K562 (cell line): ENCODE results near the gene AP3S2. TPM values are rescaled to one million over a fixed set of nuclear protein-coding genes. Genes with fewer than 3 reads are reported as not detected.

ENCODE experiments used
- BDP1 ChIP-seq: IDR thresholded peaks from 3 replicates; pipeline ENCODE4 v1.6.1; 2011; ENCODE audit not compliant: insufficient read length, insufficient read depth
- BRD9 ChIP-seq: fragments of 450-650 bp; IDR thresholded peaks from 2 replicates; pipeline ENCODE4 v1.6.1; 2018; ENCODE audit warnings: low read depth; ENCODE audit not compliant: partially characterized antibody
- RBFOX2 ChIP-seq: fragments of 200-400 bp; formaldehyde crosslinking; IDR thresholded peaks from 2 replicates; pipeline ENCODE4 v1.6.1; 2017; ENCODE audit warnings: low read depth, mild to moderate bottlenecking, low read length, moderate library complexity
- SIN3A ChIP-seq, 2 experiments: fragments of 150-350 bp in 1 of 2; IDR thresholded peaks; 2 replicates each; pipeline ENCODE4 v1.6.1; 2011 to 2016; ENCODE audit warnings: borderline replicate concordance in 2 of 2, low read depth in 2 of 2, low read length in 2 of 2, mild to moderate bottlenecking in 2 of 2, moderate library complexity in 2 of 2; ENCODE audit not compliant: control insufficient read depth in 1 of 2
- SP1 ChIP-seq: sonication (generic); formaldehyde crosslinking; IDR thresholded peaks from 2 replicates; pipeline ENCODE4 v1.8.1; 2022; ENCODE audit warnings: mild to moderate bottlenecking, missing genetic modification reagents
- SREBF1 ChIP-seq: fragments of 150-350 bp; IDR thresholded peaks from 2 replicates; pipeline ENCODE4 v1.6.1; 2014; ENCODE audit warnings: antibody characterized with exemption, low read depth, low read length, borderline replicate concordance
- ZBTB17 ChIP-seq: fragments of 450-650 bp; formaldehyde crosslinking; IDR thresholded peaks from 2 replicates; pipeline ENCODE4 v1.4.0; 2020; ENCODE audit warnings: mild to moderate bottlenecking
- polyA plus RNA-seq, 8 experiments: library from polyadenylated mRNA; depleted of rRNA in 4 of 8; stranded (reverse) in 5 of 8; unstranded in 3 of 8; fragments of >200 nt; fragmentation: Nextera tagmentation in 2 of 8; fragmentation: Illumina TruSeq in 1 of 8; extraction: Ambion mirVana in 2 of 8; extraction: Trizol in 1 of 8; gene quantifications; 2 replicates each; pipeline versions ENCODE4 v1.2.1 to v1.2.3, GENCODE V29; 2011 to 2014; ENCODE audit warnings: inconsistent platforms in 1 of 8, missing spikeins in 1 of 8
- total RNA-seq, 7 experiments: library from RNA; depleted of rRNA in 6 of 7; stranded (reverse); fragments of >200 nt in 6 of 7; fragmentation: Illumina TruSeq in 2 of 7; extraction: Trizol in 2 of 7; gene quantifications; 2 replicates each; pipeline versions ENCODE4 v1.2.1 to v1.2.3, GENCODE V29; 2011 to 2021; ENCODE audit warnings: low replicate concordance in 1 of 7
- TF ChIP-seq, protein P1 (sequence below): sonication (generic); formaldehyde crosslinking; IDR thresholded peaks from 2 replicates; pipeline ENCODE4 v1.8.0; 2022; ENCODE audit warnings: mild to moderate bottlenecking, missing genetic modification reagents, borderline replicate concordance
- TF ChIP-seq, protein P2 (sequence below): sonication (generic); formaldehyde crosslinking; IDR thresholded peaks from 2 replicates; pipeline ENCODE4 v1.8.1; 2023; ENCODE audit warnings: missing genetic modification reagents, mild to moderate bottlenecking, borderline replicate concordance
- TF ChIP-seq, protein P3 (sequence below): fragments of 250-450 bp; sonication (Bioruptor Pico); IDR thresholded peaks from 2 replicates; pipeline ENCODE4 v1.5.0; 2021
- TF ChIP-seq, protein P4 (sequence below): sonication (generic); formaldehyde crosslinking; IDR thresholded peaks from 2 replicates; pipeline ENCODE4 v1.8.0; 2022; ENCODE audit warnings: mild to moderate bottlenecking, missing genetic modification reagents

AP3S2 gene
- total and polyA plus RNA-seq, 9 of the 15 experiments (the other 6 are each of a cell fraction or from before 2014, with no cell fraction given), result 16.4 to 54.1 (median 37.4) TPM

DNA sequence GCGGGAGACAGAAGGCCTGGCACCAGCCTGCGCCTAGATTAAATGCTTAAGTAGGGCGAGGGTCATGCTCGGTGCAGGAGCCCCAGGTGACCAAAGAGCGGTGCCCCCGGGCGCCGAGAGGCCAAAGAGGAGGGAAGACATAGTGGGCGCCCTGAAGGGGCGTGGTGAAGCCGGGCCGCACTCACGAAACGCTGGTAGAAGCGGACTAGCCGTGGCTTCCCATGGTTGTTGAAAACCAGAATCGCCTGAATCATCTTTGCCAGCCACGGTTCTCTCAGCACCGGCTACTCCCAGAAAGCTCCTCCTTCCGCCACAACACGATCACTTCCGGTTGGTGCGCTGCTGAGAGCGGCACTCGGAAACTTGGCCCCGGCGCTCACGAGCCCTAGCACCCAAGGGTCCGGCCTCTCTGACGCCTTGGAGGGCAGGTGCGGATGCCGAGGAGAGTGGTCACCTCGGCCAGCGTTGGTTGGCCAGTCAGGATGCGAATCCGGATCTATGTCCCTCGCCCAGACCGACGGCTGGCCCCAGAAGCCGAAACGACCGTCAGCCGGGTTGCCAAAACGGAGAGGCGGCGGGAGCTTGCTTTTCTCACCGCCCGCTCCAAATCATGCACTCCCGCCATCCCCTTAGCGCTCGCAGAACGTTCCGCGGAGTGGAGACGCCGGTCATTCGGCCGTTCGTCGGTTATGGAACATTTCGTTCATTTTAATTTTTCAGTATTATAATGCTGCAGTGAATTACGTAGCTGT, at the start of gene AP3S2 (continued):
- TF ChIP-seq SIN3A (IDR thresholded peaks at IDR 0.05; ENCODE audit: borderline replicate concordance in 2 of 2, control insufficient read depth in 1 of 2, low read depth in 2 of 2, low read length in 2 of 2) (0 out of 4 replicates have a peak, but pooled peaks of 1 of the 2 experiments have one; percentile 80), ZBTB17 (CRISPR knock-in tag) (peak; percentile 84), BDP1 (no peak), RBFOX2 (peak; percentile 95), SP1 (CRISPR knock-in tag) (peak; percentile 98), SREBF1 (0 out of 2 replicates have a peak, but pooled peaks have one; percentile 75), BRD9 (peak; percentile 59)
- TF ChIP-seq, protein P1, sequence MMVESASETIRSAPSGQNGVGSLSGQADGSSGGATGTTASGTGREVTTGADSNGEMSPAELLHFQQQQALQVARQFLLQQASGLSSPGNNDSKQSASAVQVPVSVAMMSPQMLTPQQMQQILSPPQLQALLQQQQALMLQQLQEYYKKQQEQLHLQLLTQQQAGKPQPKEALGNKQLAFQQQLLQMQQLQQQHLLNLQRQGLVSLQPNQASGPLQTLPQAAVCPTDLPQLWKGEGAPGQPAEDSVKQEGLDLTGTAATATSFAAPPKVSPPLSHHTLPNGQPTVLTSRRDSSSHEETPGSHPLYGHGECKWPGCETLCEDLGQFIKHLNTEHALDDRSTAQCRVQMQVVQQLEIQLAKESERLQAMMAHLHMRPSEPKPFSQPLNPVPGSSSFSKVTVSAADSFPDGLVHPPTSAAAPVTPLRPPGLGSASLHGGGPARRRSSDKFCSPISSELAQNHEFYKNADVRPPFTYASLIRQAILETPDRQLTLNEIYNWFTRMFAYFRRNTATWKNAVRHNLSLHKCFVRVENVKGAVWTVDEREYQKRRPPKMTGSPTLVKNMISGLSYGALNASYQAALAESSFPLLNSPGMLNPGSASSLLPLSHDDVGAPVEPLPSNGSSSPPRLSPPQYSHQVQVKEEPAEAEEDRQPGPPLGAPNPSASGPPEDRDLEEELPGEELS, result peak; percentile 61
- TF ChIP-seq, protein P2, sequence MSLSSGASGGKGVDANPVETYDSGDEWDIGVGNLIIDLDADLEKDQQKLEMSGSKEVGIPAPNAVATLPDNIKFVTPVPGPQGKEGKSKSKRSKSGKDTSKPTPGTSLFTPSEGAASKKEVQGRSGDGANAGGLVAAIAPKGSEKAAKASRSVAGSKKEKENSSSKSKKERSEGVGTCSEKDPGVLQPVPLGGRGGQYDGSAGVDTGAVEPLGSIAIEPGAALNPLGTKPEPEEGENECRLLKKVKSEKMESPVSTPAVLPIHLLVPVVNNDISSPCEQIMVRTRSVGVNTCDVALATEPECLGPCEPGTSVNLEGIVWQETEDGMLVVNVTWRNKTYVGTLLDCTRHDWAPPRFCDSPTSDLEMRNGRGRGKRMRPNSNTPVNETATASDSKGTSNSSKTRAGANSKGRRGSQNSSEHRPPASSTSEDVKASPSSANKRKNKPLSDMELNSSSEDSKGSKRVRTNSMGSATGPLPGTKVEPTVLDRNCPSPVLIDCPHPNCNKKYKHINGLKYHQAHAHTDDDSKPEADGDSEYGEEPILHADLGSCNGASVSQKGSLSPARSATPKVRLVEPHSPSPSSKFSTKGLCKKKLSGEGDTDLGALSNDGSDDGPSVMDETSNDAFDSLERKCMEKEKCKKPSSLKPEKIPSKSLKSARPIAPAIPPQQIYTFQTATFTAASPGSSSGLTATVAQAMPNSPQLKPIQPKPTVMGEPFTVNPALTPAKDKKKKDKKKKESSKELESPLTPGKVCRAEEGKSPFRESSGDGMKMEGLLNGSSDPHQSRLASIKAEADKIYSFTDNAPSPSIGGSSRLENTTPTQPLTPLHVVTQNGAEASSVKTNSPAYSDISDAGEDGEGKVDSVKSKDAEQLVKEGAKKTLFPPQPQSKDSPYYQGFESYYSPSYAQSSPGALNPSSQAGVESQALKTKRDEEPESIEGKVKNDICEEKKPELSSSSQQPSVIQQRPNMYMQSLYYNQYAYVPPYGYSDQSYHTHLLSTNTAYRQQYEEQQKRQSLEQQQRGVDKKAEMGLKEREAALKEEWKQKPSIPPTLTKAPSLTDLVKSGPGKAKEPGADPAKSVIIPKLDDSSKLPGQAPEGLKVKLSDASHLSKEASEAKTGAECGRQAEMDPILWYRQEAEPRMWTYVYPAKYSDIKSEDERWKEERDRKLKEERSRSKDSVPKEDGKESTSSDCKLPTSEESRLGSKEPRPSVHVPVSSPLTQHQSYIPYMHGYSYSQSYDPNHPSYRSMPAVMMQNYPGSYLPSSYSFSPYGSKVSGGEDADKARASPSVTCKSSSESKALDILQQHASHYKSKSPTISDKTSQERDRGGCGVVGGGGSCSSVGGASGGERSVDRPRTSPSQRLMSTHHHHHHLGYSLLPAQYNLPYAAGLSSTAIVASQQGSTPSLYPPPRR (CRISPR knock-in tag), result peak; percentile 80; the same call in 1 of the 2 replicates
- TF ChIP-seq, protein P3, sequence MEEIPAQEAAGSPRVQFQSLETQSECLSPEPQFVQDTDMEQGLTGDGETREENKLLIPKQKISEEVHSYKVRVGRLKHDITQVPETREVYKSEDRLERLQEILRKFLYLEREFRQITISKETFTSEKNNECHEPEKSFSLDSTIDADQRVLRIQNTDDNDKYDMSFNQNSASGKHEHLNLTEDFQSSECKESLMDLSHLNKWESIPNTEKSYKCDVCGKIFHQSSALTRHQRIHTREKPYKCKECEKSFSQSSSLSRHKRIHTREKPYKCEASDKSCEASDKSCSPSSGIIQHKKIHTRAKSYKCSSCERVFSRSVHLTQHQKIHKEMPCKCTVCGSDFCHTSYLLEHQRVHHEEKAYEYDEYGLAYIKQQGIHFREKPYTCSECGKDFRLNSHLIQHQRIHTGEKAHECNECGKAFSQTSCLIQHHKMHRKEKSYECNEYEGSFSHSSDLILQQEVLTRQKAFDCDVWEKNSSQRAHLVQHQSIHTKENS (CRISPR knock-in tag), result no peak
- TF ChIP-seq, protein P4, sequence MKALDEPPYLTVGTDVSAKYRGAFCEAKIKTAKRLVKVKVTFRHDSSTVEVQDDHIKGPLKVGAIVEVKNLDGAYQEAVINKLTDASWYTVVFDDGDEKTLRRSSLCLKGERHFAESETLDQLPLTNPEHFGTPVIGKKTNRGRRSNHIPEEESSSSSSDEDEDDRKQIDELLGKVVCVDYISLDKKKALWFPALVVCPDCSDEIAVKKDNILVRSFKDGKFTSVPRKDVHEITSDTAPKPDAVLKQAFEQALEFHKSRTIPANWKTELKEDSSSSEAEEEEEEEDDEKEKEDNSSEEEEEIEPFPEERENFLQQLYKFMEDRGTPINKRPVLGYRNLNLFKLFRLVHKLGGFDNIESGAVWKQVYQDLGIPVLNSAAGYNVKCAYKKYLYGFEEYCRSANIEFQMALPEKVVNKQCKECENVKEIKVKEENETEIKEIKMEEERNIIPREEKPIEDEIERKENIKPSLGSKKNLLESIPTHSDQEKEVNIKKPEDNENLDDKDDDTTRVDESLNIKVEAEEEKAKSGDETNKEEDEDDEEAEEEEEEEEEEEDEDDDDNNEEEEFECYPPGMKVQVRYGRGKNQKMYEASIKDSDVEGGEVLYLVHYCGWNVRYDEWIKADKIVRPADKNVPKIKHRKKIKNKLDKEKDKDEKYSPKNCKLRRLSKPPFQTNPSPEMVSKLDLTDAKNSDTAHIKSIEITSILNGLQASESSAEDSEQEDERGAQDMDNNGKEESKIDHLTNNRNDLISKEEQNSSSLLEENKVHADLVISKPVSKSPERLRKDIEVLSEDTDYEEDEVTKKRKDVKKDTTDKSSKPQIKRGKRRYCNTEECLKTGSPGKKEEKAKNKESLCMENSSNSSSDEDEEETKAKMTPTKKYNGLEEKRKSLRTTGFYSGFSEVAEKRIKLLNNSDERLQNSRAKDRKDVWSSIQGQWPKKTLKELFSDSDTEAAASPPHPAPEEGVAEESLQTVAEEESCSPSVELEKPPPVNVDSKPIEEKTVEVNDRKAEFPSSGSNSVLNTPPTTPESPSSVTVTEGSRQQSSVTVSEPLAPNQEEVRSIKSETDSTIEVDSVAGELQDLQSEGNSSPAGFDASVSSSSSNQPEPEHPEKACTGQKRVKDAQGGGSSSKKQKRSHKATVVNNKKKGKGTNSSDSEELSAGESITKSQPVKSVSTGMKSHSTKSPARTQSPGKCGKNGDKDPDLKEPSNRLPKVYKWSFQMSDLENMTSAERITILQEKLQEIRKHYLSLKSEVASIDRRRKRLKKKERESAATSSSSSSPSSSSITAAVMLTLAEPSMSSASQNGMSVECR (CRISPR knock-in tag), result peak; percentile 86
